ENCODE results near the gene FYTTD1.

Gene FYTTD1

DNA sequence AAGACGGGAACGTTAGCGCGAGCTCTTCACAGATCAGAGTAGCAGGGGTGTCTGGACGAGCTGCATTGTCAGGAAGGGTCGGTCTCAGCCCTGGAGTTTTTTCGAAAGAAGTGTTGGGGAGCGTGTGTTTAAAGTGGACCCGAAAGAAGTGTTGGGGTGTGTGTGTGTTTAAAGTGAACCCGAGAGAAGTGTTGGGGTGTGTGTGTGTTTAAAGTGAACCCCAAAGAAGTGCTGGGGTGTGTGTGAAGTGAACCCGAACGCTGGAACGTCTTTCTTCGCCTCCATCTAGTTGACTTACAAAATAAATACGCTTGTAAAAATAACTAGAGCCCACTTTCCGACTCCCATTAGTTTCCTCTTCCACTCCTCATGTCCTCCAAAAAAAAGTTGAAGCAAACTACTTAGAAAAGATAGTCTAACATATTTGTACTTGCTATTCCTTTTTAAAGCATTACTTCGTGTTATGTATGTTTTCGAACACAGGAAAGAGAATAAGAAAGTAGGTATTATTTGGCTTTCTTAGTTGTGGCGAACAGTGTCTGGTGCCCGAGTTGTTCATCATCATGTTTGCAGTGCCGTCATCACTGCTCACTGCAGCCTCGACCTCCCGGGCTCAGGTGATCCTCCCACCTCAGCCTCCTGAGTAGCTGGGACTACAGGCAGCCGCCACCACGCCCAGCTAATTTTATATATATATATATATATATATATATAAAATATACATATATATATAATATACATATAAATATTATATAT, 42.4 kb downstream of the FYTTD1 start:
- DNase-seq (peak; percentile 33), ATAC-seq (peak; percentile 32)

DNA sequence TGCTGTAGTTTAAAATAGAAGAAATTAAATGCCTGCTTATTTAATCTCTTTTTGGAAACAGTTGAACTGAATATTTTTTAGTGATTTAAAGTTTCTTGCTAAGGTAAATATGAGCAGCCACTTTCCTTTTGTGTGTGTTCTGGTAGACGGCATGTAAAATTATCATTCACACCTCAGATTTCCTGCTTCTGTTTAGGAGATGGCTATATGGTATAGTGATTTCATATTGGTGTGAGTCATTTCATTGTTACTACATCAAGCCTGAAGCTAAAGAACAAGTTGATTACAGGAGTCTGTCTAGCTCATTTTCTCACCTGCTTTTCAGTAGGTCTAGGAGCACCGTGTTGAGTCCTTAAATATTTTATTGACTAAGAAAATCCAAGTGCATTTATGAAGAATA, 43.6 kb downstream of the FYTTD1 start:
- ATAC-seq (peak; percentile 65), DNase-seq (no peak)

DNA sequence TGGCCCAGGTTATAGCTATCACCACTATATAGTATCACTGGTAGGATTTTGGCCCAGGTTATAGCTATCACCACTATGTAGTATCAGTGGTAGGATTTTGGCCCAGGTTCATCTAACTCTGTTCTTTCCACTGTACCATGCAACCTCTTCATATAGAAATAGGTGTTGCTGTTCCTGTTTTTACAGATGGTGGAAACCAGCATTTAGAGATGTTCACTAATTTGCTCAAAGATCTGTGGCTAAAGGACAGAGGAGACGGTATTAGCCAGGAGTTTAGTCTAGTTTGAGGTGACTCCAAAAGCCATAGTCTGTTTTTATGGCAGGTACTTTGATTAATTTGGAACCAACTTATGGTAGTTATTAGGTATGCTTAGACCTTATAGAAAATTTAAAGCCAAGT, 44.4 kb downstream of the FYTTD1 start:
- ATAC-seq (no peak), DNase-seq (no peak)

DNA sequence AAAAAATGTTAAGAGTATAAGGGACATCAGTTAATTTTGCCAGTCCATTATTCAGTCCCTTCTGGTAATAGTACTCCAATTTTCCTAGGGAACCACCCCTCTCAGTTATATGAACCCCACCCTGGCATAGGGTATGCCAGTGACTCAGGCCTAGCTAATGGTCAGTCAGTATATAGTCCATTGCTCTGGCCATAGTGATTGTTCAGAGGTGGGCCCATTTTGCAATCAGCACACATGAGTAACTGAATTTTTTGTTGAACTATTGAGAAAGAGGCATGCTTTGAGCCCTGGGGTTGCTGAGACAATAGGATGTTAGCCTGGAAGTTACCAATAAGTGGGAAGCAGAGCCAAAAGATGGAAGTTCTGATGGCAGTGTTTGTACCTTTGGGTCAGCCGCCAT, 45.5 kb downstream of the FYTTD1 start:
- no peak for ATAC-seq
- DNase-seq, result no peak

DNA sequence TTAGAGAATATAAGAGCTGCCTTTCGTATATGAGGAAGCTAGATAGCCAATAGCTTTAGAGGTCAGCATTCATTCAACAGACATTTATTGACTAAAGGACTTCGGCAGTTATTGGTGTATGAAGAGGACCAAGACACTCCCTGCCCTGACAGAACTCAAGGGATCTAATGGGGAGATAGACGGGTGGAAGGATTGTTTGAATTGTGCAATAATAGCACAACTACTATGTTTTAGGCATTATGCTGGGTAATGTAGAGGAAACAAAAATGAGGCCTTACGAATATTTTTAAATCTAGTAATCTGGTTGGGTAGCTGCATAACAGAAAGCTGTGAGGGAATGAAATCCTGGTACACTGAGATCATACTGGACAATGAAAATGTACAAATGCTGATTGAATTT, 46.4 kb downstream of the FYTTD1 start:
- ATAC-seq (no peak), DNase-seq (no peak)

DNA sequence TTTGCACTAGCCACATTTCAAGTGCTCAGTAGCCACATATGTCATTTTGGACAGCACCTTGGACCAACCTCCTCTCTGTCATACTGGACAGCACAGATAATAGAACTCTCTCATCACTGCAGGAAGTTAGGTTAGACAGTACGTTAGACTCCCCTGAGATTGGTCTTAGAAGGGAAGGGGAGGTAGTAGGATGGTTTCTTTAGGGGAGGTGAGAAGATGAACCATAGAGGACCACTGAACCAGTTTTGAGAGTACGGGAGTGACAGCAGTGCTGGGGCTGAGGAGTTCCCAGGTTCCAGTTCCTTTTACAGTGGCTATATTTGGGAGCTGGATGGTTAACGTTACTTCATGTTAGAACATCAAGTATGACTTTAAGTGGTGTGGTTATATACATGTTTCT, 49.2 kb downstream of the FYTTD1 start:
- ATAC-seq, result no peak
- DNase-seq, result no peak

DNA sequence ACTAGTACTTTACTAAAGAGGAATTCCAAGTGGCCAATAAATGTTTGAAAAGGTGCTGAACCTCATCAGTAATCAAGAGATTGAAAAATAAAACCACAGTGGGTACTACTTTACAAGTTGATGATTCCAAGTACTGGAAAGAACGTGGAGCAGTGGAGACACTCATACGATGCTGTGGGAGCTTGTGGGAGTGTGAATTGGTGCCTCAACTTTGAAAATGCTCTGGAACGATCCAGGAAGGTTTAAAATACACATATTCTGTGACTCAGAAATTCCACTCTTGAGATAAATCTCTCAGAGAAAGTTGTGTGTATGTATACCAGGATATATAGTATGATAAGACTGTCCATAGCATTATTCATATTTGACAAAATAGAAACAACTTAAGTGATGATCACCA, 50.7 kb downstream of the FYTTD1 start:
- ATAC-seq (no peak), DNase-seq (no peak)

DNA sequence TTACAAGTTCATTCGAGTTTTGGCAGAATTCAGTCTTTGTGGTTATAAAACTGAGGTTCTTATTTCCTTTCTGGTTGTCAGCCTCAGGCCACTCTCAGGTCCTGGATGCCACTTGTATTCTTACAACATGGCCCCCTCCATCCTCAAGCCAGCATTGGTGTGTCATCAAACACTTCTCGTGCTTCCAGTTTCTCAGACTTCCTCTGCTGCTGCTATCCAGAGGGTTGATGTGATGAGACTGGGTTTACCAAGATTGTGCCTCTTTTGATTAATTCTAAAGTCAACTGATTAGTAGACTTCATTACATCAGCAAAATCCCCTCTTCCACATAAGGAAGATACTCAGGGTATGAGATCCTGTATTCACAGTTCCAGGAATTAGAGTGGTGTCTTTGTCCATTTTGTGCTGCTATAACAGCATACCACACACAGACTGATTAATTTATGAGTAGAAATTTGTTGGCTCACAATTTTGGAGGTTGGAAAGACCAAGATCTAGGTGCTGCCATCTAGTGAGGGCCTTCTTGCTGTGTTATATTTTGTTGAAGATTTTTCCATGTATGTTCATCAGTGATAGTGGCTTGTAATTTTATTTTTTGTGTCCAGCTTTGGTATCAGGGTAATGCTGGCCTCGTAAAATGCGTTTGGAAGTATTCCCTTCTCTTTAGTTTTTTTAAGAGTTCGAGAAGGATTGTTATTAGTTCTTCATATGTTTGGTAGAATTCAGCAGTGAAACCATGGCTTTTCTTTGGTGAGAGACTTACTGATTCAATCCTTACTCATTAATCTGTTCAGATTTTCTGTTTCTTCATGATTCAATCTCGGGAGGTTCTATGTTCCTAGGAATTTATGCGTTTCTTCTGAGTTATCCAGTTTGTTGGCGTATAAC, 52.5 kb downstream of the FYTTD1 start:
- ATAC-seq (peak; percentile 61), DNase-seq (peak; percentile 19)

DNA sequence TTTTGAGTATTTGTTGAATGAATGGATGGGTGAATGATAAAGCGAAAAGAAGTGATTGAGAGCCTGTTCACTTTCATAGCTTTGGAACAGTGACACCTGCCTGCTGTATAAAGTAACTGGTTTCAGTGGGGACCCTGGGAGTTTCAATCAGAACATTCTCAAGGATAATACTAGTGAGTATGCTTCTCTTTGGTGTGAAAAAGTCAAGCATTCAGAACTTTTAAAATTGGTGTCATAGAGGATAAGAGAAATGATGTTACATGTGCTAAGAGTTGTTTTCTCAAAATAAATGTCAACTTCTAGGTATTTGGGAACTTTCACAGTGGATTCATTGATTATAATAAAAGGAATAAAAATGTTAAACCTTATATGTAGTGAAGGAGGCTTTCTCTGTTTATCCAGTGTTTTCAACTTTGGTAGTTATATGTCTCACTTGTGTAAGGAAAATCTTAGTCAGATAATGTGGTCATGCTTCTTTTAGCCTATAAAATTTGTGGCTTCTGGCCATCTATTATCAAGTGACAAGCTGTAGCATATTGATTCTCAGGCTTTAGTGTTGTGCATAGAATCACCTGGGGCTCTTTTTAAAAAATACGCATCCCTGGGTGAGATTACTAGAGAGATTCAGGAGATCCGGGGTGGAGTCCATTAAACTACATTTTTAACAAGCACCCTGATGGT, 53.2 kb downstream of the FYTTD1 start:
- ATAC-seq, result peak; percentile 30
- no peak for DNase-seq

DNA sequence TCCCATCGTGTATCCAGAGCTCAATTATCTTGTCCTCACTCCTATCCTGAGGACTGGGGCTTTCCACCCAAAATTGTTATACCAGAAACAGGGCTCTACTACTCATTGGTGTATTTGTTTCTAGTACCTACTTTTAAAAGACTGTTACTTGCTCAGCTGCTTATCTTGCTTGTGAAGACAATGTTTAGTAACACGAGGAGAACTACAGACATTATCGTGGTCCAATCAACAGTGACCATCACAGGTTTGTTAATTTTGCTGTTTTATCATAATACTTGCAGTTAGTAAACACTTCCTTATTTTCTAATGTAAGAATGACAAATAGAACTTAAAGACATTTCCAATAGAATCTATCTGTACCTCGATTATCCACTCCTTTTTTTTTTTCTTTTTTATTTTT, 54.8 kb downstream of the FYTTD1 start:
- DNase-seq (no peak), ATAC-seq (no peak)

DNA sequence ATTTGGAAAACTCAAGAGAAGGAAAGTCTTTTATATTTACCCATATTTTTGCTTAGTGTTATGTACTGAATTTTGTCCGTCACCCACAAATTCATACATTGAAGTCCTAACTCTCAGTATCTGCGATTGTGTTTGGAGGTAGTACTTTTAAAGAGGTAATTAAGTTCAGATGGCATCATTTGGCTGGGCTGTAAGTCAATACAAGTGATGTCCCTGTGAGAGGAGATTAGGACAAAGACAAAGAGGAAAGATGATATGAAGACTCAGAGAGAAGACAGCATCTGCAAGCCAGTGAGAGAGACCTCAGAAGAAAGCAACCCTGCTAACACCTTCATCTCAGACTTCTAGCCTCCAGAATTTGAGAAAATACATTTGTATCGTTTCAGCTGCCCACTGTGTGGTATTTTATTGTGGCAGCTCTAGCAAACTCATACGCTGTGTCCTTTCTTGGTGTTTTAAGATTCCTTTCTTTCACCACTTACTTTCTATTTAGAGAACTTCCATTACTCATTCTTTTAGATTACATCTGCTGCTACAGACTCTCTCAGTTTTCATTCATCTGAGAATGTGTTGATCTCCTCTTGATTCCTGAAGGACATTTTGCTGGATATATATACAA, 58.4 kb downstream of the FYTTD1 start:
- peak; percentile 52 for ATAC-seq
- no peak for DNase-seq

DNA sequence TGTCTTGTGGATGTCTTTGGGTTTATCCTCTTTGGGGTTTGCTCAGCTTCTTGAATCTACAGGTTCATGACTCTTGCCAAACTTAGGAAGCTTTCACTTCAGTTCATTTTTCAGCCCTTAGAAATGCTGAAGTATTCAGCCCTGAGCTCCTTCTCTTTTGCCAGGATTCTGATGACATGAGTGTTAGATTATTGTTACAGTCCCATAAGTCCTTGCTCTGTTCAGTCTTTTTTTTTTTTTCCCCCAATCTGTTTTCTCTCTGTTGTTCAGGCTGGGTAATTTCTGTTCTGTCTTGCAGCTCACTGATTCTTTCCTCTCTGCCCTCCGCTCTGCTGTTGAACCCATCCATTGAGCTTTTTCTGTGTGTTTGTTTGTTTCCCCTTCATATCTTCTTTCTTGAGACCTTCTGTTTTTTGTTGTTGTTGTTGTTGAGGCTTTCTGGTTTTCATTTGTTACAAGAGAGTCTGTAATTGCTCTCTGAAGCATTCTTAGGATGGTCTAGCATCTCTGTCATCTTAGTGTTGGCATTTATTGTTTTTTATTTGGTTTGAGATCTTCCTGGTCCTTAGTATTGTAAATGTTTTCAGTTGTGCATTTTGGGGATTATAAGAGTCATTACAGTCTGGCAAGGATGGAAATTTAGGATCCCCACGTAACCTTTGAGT, 59.8 kb downstream of the FYTTD1 start:
- no peak for ATAC-seq
- DNase-seq, result no peak

DNA sequence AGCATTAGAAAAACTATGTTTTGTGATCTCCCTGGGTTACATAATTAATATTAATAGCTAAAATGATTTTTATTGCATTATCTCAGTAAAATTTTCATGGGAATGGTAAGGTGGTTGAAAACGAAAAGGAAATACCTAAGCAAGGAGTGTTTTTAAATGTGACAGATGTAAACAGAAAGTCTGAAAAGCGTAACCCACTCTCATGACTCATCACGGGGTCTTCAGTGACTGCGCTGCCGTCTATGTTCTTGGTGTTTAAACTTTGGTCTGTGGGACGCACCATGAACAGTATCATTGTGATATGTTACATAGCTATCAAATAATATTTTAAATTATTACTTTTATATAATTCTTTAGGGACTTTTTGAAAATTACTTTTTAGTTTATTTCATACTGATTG, 61.2 kb downstream of the FYTTD1 start:
- no peak for ATAC-seq
- no peak for DNase-seq

DNA sequence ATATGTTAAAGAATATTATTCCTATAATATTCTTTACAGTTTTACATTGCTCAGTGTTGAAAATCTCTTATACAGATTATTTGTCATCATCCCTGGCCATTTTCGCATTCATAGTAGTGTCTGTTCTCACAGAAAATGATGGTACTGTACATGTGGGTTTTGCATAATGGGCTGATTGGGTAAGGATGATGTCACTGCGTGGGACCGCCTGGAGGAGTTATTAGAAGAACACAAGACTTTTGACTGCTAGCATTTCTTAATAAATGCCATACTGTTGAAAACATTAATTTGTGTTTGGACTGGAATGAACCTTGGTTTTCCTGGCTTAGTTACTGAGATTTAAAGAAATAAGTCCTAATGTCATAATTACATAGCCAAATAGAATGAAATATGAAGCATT, 61.7 kb downstream of the FYTTD1 start:
- DNase-seq (no peak), ATAC-seq (no peak)

DNA sequence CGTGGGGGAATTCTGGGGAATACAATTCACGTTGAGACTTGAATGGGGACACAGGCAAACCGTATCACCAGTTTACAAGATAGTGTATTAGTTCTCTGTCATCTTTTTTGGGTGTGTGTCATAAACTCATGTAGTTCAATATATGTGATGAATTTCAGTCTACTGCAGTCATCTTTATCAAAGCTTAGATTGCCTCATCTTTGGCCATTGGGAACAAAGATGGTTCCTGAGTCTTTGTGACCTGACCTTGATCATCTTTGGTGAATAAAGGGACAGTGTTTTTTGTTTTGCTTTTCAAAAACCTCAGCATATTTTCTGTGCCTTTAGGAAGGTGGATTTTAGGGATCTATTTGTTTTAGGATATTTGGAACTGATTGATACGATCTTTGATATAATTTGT, 64.7 kb downstream of the FYTTD1 start:
- DNase-seq, result no peak
- no peak for ATAC-seq

DNA sequence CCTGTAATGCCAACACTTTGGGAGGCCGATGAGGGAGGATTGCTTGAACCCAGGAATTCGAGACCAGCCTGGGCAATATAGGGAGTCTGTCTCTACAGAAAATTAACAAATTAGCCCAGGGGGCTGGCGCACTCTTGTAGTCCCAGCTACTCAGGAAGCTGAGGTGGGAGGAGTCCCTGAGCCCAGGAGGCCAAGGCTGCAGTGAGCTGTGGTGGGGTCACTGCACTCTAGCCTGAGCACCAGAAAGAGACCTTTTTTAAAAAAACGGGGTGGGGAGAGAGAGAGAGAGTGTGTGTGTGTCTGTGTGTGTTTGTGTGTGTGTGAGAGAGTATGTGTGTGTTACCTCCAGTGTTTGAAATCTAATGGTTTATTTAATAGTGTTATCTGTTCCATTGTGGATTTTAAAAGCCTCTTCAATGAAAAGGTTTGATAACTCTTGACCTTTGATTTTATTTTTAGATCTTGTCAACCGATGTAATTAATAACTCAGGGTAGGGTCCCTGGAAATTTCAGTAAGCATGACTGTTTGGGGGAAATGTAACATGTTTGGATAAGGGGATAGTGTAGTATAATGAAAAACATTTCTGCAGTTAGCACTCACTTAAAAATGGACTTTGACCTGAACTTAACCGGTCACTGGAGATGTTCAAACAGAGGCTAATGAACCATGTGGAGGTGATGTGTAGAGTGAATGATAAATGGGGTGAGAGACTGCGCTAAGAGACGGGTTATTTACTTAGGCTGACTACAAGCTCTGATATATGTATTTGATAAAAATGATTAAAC, 71.1 kb downstream of the FYTTD1 start:
- ATAC-seq, result no peak
- DNase-seq, result no peak

DNA sequence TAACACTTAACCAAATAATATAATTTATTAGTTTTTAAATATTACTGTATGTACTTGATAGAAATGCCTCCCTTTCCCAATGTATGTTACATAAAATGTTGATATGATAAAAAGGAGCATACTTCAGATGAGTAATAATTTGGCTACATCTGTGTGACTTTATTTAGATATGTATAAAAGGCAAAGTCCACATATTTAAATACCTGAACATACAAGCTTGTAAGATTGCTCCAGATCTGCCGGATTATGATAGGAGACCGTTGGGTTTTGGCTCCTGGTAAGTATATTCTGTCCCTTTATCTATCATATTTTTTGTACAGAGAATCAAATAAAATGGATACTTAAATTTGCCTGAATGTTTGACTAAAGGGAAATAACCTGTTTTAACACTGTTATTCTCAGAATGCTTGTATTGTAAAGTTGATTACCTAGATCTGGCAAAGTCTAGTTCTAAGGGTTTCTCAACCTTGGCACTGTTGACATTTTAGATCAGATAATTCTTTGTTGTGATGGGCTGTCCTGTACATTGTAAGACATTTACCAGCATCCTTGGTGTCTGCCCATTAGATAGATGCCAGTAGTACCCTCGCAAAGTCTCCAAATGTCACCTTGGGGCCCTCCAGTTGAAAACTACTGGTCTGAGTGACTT, 79.8 kb downstream of the FYTTD1 start:
- DNase-seq (no peak), ATAC-seq (no peak)

DNA sequence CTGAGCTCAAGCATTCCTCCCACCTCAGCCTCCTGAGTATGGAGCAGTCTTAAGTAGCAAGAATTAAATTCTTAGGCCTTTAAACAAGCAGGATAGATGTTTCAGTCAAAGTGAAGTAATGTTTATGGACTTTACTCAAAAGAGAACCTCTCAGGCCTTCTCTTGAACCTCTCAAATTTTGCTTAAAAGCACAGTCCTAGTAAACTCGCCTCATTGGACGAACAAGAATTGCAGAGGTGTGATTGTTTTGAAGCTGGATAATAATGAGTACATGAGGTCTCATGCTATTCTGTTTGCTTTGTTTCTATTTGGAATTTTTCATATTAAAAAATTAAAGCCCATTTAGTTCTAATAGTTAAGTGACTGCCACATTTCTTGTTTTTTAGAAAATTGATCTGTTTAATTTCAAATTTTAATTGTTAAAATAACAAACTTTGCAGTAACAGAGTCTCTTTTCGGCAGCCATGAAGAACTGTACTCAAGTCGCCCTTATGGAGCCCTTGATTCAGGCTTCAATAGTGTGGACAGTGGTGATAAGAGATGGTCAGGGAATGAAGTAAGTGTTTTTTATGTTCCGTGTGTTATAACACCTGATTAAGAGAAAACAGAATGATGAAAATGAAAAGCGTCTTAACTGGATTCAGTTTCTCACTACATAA, 80.8 kb downstream of the FYTTD1 start:
- DNase-seq (no peak), ATAC-seq (no peak)

DNA sequence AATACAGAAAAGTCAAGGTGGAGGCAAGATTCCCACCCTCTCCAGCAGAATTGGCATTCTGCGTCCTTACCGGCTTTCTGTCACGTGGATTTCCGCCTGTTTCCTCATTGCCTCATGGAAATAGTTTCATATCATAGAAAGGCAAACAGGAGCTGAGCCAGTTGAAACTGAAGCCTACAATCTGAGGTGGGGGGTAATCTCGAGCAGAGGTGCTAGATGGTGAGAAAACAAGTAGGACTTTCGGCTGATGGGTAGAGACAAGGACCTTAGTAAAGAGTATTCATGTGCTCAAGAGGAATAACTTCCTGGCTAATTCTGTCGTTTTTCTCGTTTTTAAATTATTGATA, 81.3 kb downstream of the FYTTD1 start:
- DNase-seq, result no peak
- ATAC-seq, result no peak
